ENCODE measurements around the gene RAB9B.
A peak's percentile ranks its signal among the peaks of the same experiment; 100 is the strongest.

RAB9B gene

GRCh38 chrX:103774070-103774642 is 57.9 kb downstream of the RAB9B start:
- intact Hi-C loops (cut with DNase I) = loop anchor here (2.0 to 5.0 kb wide), 2 partner anchors 67 to 85 kb away; no protein-coding TSS in a partner anchor
- DNase-seq = peak in 3 of 10 donors; percentile 26 to 87 (median 39)

GRCh38 chrX:103773445-103773844 is 58.6 kb downstream of the RAB9B start:
- intact Hi-C loops (cut with DNase I) = loop anchor here (5.0 kb wide), 1 partner anchor 66 kb away; no protein-coding TSS in a partner anchor
- peak in 5 of 10 donors; percentile 9 to 87 (median 51) for DNase-seq
